ENCODE measurements around the gene LUM.
"Not testable (repeated sequence)": the region's sequence is repeated elsewhere in the genome, so short reads cannot be mapped to it uniquely, and the experiment has no call there.

LUM gene

GRCh38 chr12:91109581-91110310 lies 1.5 kb downstream of the LUM start:
- DNase-seq: no peak

GRCh38 chr12:91109148-91109564 lies 2.1 kb downstream of the LUM start:
- DNase-seq: peak; percentile 27

- no peak for DNase-seq
Measured at GRCh38 chr12:91108196-91108755, 3.0 kb downstream of the LUM start.

GRCh38 chr12:91106283-91106682 lies 5.0 kb downstream of the LUM start:
- no peak for DNase-seq

- no peak for DNase-seq
Measured at GRCh38 chr12:91105807-91106206, 5.5 kb downstream of the LUM start.

GRCh38 chr12:91104812-91105466 lies 6.4 kb downstream of the LUM start:
- DNase-seq: no peak

- DNase-seq: no peak
Measured at GRCh38 chr12:91103624-91104023, 7.7 kb downstream of the LUM start.

GRCh38 chr12:91103101-91103500 lies 8.2 kb downstream of the LUM start:
- no peak for DNase-seq

- DNase-seq: no peak
Measured at GRCh38 chr12:91100906-91101305, 10.4 kb downstream of the LUM start.

- DNase-seq: no peak
Measured at GRCh38 chr12:91099836-91100235, 11.5 kb downstream of the LUM start.

GRCh38 chr12:91099341-91099740 lies 12.0 kb downstream of the LUM start:
- no peak for DNase-seq

- DNase-seq: no peak
Measured at GRCh38 chr12:91098941-91099340, 12.4 kb downstream of the LUM start.

- DNase-seq: no peak
Measured at GRCh38 chr12:91098461-91098860, 12.8 kb downstream of the LUM start.

GRCh38 chr12:91094957-91095356 lies 16.3 kb downstream of the LUM start:
- DNase-seq: no peak

GRCh38 chr12:91094032-91094662 lies 17.1 kb downstream of the LUM start:
- DNase-seq: no peak

GRCh38 chr12:91093341-91093740 lies 18.0 kb downstream of the LUM start:
- no peak for DNase-seq

- DNase-seq: no peak
Measured at GRCh38 chr12:91091916-91092715, 19.2 kb downstream of the LUM start.

- not testable (repeated sequence) for DNase-seq
Measured at GRCh38 chr12:91089953-91090352, 21.3 kb downstream of the LUM start.

GRCh38 chr12:91080041-91080440 lies 31.3 kb downstream of the LUM start:
- DNase-seq: no peak

GRCh38 chr12:91078501-91078900 lies 32.8 kb downstream of the LUM start:
- DNase-seq: no peak

- DNase-seq: no peak
Measured at GRCh38 chr12:91077228-91077954, 33.9 kb downstream of the LUM start.

- DNase-seq: no peak
Measured at GRCh38 chr12:91074851-91075250, 36.4 kb downstream of the LUM start.
